Astrocyte (in vitro differentiated cells and primary cell): ENCODE measurements around the gene SLC26A3. TPM values are rescaled to one million over a fixed set of nuclear protein-coding genes. Genes with fewer than 3 reads are reported as not detected.

ENCODE experiments used
- DNase-seq: peaks from one replicate; pipeline ENCODE4 v3.0.0-alpha.2; 2010; ENCODE audit warnings: low read depth
- FAIRE-seq: peaks from 2 replicates; lab custom pipeline; 2011; peaks lifted over from hg19 to GRCh38; lab: Jason Lieb, UNC
- H2AFZ ChIP-seq: 2 replicates; pipeline ENCODE4 v1.6.0; 2012; ENCODE audit warnings: low read depth, low read length, inconsistent platforms
- H3K27ac ChIP-seq: 2 replicates; pipeline ENCODE4 v1.5.1; 2011; ENCODE audit warnings: low read depth, low read length, inconsistent platforms
- H3K27me3 ChIP-seq: 2 replicates; pipeline ENCODE4 v1.6.0; 2011; ENCODE audit warnings: low read length, inconsistent platforms; ENCODE audit not compliant: insufficient read depth
- H3K36me3 ChIP-seq: 2 replicates; pipeline ENCODE4 v1.5.1; 2011; ENCODE audit warnings: low read length, inconsistent platforms; ENCODE audit not compliant: insufficient read depth
- H3K4me1 ChIP-seq: 2 replicates; pipeline ENCODE4 v1.5.1; 2011; ENCODE audit warnings: low read length, inconsistent platforms; ENCODE audit not compliant: insufficient read depth
- H3K4me2 ChIP-seq: 2 replicates; pipeline ENCODE4 v1.6.0; 2012; ENCODE audit warnings: low read length, inconsistent platforms
- H3K4me3 ChIP-seq: 2 replicates; pipeline ENCODE4 v1.5.1; 2011; ENCODE audit warnings: low read depth, mild to moderate bottlenecking, low read length, inconsistent platforms; ENCODE audit not compliant: insufficient read depth
- H3K79me2 ChIP-seq: 2 replicates; pipeline ENCODE4 v1.6.0; 2012; ENCODE audit warnings: mild to moderate bottlenecking, low read length, inconsistent platforms; ENCODE audit not compliant: insufficient read depth
- H3K9ac ChIP-seq: 2 replicates; pipeline ENCODE4 v1.6.0; 2012; ENCODE audit warnings: mild to moderate bottlenecking, low read length, inconsistent platforms
- H3K9me3 ChIP-seq: 2 replicates; pipeline ENCODE4 v1.5.1; 2012; ENCODE audit warnings: low read depth, mild to moderate bottlenecking, low read length, inconsistent platforms; ENCODE audit not compliant: insufficient read depth
- H4K20me1 ChIP-seq: 2 replicates; pipeline ENCODE4 v1.6.0; 2012; ENCODE audit warnings: low read length, inconsistent platforms; ENCODE audit not compliant: insufficient read depth
- H3K27ac Mint-ChIP-seq: one replicate; pipeline ENCODE4 v1.8.0; 2021; ENCODE audit warnings: mild to moderate bottlenecking, mixed read lengths; ENCODE audit not compliant: unreplicated experiment
- H3K27me3 Mint-ChIP-seq: one replicate; pipeline ENCODE4 v1.8.0; 2021; ENCODE audit warnings: low read depth, mixed read lengths; ENCODE audit not compliant: unreplicated experiment
- H3K36me3 Mint-ChIP-seq: one replicate; pipeline ENCODE4 v1.8.0; 2021; ENCODE audit warnings: low read depth, mixed read lengths; ENCODE audit not compliant: unreplicated experiment
- H3K4me1 Mint-ChIP-seq: one replicate; pipeline ENCODE4 v1.8.0; 2021; ENCODE audit warnings: low read depth, mixed read lengths; ENCODE audit not compliant: unreplicated experiment
- H3K4me3 Mint-ChIP-seq: one replicate; pipeline ENCODE4 v1.8.0; 2021; ENCODE audit warnings: mild to moderate bottlenecking, moderate library complexity, mixed read lengths; ENCODE audit not compliant: unreplicated experiment
- H3K9me3 Mint-ChIP-seq: one replicate; pipeline ENCODE4 v1.8.0; 2021; ENCODE audit warnings: mild to moderate bottlenecking, mixed read lengths; ENCODE audit not compliant: unreplicated experiment
- CTCF ChIP-seq: IDR thresholded peaks from 2 replicates; pipeline ENCODE4 v1.5.1; 2011; ENCODE audit warnings: low read depth, mild to moderate bottlenecking, inconsistent platforms, low read length, moderate library complexity; ENCODE audit not compliant: insufficient read depth
- EZH2 ChIP-seq: IDR thresholded peaks from 2 replicates; pipeline ENCODE4 v1.6.1; 2012; ENCODE audit warnings: mild to moderate bottlenecking, low read length, inconsistent platforms; ENCODE audit not compliant: insufficient read depth
- total RNA-seq: library from RNA; stranded (reverse); gene quantifications from 2 replicates; pipeline ENCODE4 v1.2.1, GENCODE V29; 2021

Gene SLC26A3
- total RNA-seq, 1 donor from 2014 or later, result not detected

- H3K4me2 ChIP-seq, result no peak overlapping the region
- H3K27me3 ChIP-seq, result peaks cover 2% of the 10 kb centered on the region
- H3K27ac ChIP-seq, result no peak overlapping the region
- no peak overlapping the region for H3K27ac Mint-ChIP-seq
- FAIRE-seq, result no peak
- peaks cover 6% of the 10 kb centered on the region for H3K27me3 Mint-ChIP-seq
- TF ChIP-seq CTCF, result no peak
- TF ChIP-seq EZH2, result no peak
- no peaks in the 10 kb centered on the region for H3K36me3 Mint-ChIP-seq
- no peaks in the 10 kb centered on the region for H3K4me1 ChIP-seq
- no peak overlapping the region for H3K4me3 ChIP-seq
- H3K36me3 ChIP-seq, result no peaks in the 10 kb centered on the region
- no peak overlapping the region for H2AFZ ChIP-seq
- no peak for DNase-seq
- no peak overlapping the region for H3K9ac ChIP-seq
- no peaks in the 10 kb centered on the region for H3K79me2 ChIP-seq
- H4K20me1 ChIP-seq, result no peaks in the 10 kb centered on the region
- no peaks in the 10 kb centered on the region for H3K4me1 Mint-ChIP-seq
- no peaks in the 10 kb centered on the region for H3K9me3 Mint-ChIP-seq
- H3K9me3 ChIP-seq, result no peaks in the 10 kb centered on the region
- H3K4me3 Mint-ChIP-seq, result no peak overlapping the region
These were observed 30.0 kb downstream of the SLC26A3 start for GRCh38 chr7:107773027-107773426.

DNA sequence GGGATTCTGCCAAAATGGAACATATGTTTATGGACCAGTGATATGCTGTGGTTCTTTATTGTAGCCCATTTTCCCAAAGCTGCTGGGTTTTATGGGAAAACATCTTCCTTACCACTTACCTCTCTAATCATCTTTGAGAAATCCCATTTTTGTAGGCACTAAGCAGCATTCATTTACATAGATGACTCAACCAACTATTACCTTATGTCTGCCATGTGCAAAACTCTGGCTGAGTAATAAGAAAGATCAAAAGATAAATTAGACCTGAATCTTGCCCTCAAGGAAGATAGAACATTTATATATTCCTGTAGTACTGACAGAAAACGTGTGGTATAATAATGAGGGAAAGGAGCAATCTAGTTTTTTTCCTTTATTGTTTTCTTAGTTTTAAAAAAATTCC is 34.8 kb downstream of the SLC26A3 start:
- H2AFZ ChIP-seq, result no peak overlapping the region
- no peaks in the 10 kb centered on the region for H3K4me1 ChIP-seq
- H3K36me3 ChIP-seq, result no peaks in the 10 kb centered on the region
- Mint-ChIP-seq H3K4me3 (no peak overlapping the region), H3K36me3 (no peaks in the 10 kb centered on the region), H3K27ac (no peak overlapping the region), H3K27me3 (peaks cover 6% of the 10 kb centered on the region), H3K4me1 (no peaks in the 10 kb centered on the region), H3K9me3 (no peaks in the 10 kb centered on the region)
- H3K4me3 ChIP-seq, result no peak overlapping the region
- no peaks in the 10 kb centered on the region for H3K79me2 ChIP-seq
- H3K9ac ChIP-seq, result no peak overlapping the region
- peak; percentile 6 for DNase-seq
- no peaks in the 10 kb centered on the region for H4K20me1 ChIP-seq
- no peak overlapping the region for H3K27ac ChIP-seq
- FAIRE-seq, result no peak
- H3K27me3 ChIP-seq, result no peaks in the 10 kb centered on the region
- H3K4me2 ChIP-seq, result no peak overlapping the region
- no peaks in the 10 kb centered on the region for H3K9me3 ChIP-seq
- no peak for TF ChIP-seq EZH2
- TF ChIP-seq CTCF, result no peak

- Histone ChIP-seq H3K9me3 (no peaks in the 10 kb centered on the region), H2AFZ (no peak overlapping the region), H3K4me1 (no peaks in the 10 kb centered on the region), H4K20me1 (no peaks in the 10 kb centered on the region), H3K9ac (no peak overlapping the region), H3K36me3 (no peaks in the 10 kb centered on the region), H3K4me3 (no peak overlapping the region), H3K27me3 (no peaks in the 10 kb centered on the region), H3K79me2 (no peaks in the 10 kb centered on the region), H3K4me2 (no peak overlapping the region), H3K27ac (no peak overlapping the region)
- H3K4me3 Mint-ChIP-seq, result no peak overlapping the region
- H3K36me3 Mint-ChIP-seq, result no peaks in the 10 kb centered on the region
- no peak for DNase-seq
- no peak overlapping the region for H3K27ac Mint-ChIP-seq
- no peak for TF ChIP-seq CTCF
- TF ChIP-seq EZH2, result no peak
- H3K27me3 Mint-ChIP-seq, result peaks cover 6% of the 10 kb centered on the region
- FAIRE-seq, result no peak
- no peaks in the 10 kb centered on the region for H3K4me1 Mint-ChIP-seq
- no peaks in the 10 kb centered on the region for H3K9me3 Mint-ChIP-seq
These were observed 35.6 kb downstream of the SLC26A3 start for GRCh38 chr7:107767391-107767790.
